DND-41 (cell line): ENCODE data around the gene CACNA1I.
A peak's percentile ranks its signal among the peaks of the same experiment; 100 is the strongest.

Experiments used
- ATAC-seq: fragments of 200-7000 bp; cut with Tn5 transposase; 3 replicates; pipeline ENCODE4 v1.9.1; 2021; ENCODE audit warnings: low read depth; ENCODE audit not compliant: insufficient read depth
- DNase-seq: peaks from one replicate; pipeline ENCODE4 v3.0.0-alpha.2; 2020
- H2AFZ ChIP-seq: 2 replicates; pipeline ENCODE4 v1.6.0; 2012; ENCODE audit warnings: low read depth, low read length
- H3K27ac ChIP-seq: 2 replicates; pipeline ENCODE4 v1.5.1; 2012; ENCODE audit warnings: low read length, inconsistent platforms
- H3K27me3 ChIP-seq: fragments of 200-600 bp; sonication (generic); 2 replicates; pipeline ENCODE4 v1.6.0; 2012; ENCODE audit warnings: low read length, mild to moderate bottlenecking, inconsistent platforms; ENCODE audit not compliant: insufficient read depth, poor library complexity
- H3K36me3 ChIP-seq: 2 replicates; pipeline ENCODE4 v1.5.1; 2012; ENCODE audit warnings: low read length, inconsistent platforms; ENCODE audit not compliant: insufficient read depth
- H3K4me1 ChIP-seq: 2 replicates; pipeline ENCODE4 v1.5.1; 2012; ENCODE audit warnings: mild to moderate bottlenecking, low read length; ENCODE audit not compliant: insufficient read depth
- H3K4me2 ChIP-seq: 2 replicates; pipeline ENCODE4 v1.6.0; 2012; ENCODE audit warnings: mild to moderate bottlenecking, moderate library complexity, low read length, inconsistent platforms; ENCODE audit not compliant: insufficient read depth
- H3K4me3 ChIP-seq, 2 experiments: fragments of 200-600 bp in 1 of 2; shearing (Covaris generic) in 1 of 2; 2 replicates each; pipeline ENCODE4 v1.5.1; 2012 to 2016; ENCODE audit warnings: inconsistent platforms in 2 of 2, low read length in 2 of 2, mild to moderate bottlenecking in 2 of 2, low read depth in 1 of 2, moderate library complexity in 1 of 2
- H3K79me2 ChIP-seq: 2 replicates; pipeline ENCODE4 v1.6.0; 2012; ENCODE audit warnings: low read length, inconsistent platforms; ENCODE audit not compliant: insufficient read depth
- H3K9ac ChIP-seq: 2 replicates; pipeline ENCODE4 v1.6.0; 2012; ENCODE audit warnings: low read depth, mild to moderate bottlenecking, inconsistent platforms, low read length, moderate library complexity
- H3K9me3 ChIP-seq: 2 replicates; pipeline ENCODE4 v1.5.1; 2012; ENCODE audit warnings: low read length, moderate library complexity, mild to moderate bottlenecking, inconsistent platforms; ENCODE audit not compliant: insufficient read depth, severe bottlenecking
- H4K20me1 ChIP-seq: 2 replicates; pipeline ENCODE4 v1.6.0; 2012; ENCODE audit warnings: low read length; ENCODE audit not compliant: insufficient read depth
- CTCF ChIP-seq: IDR thresholded peaks from 2 replicates; pipeline ENCODE4 v1.5.1; 2012; ENCODE audit warnings: borderline replicate concordance, low read length, moderate library complexity, mild to moderate bottlenecking; ENCODE audit not compliant: poor library complexity, severe bottlenecking; ENCODE audit errors: extremely low read depth
- EZH2 ChIP-seq: IDR thresholded peaks from 3 replicates; pipeline ENCODE4 v1.6.1; 2012; ENCODE audit warnings: borderline replicate concordance, low read depth, mild to moderate bottlenecking, moderate library complexity, low read length, inconsistent platforms; ENCODE audit not compliant: severe bottlenecking

The CACNA1I gene

GRCh38 chr22:39714321-39714720 is 143.8 kb downstream of the CACNA1I start:
- no peaks in the 10 kb centered on the region for H3K79me2 ChIP-seq
- ATAC-seq = 0 out of 3 replicates have a peak, but pooled peaks have one; percentile 14
- no peaks in the 10 kb centered on the region for H3K9me3 ChIP-seq
- no peak for DNase-seq
- H3K27ac ChIP-seq = no peak overlapping the region
- no peaks in the 10 kb centered on the region for H3K27me3 ChIP-seq
- H2AFZ ChIP-seq = no peak overlapping the region
- no peak overlapping the region for H3K9ac ChIP-seq
- H3K36me3 ChIP-seq = no peaks in the 10 kb centered on the region
- no peaks in the 10 kb centered on the region for H4K20me1 ChIP-seq
- H3K4me3 ChIP-seq = no peak overlapping the region
- no peaks in the 10 kb centered on the region for H3K4me1 ChIP-seq
- TF ChIP-seq EZH2 = no peak
- no peak for TF ChIP-seq CTCF
- H3K4me2 ChIP-seq = no peak overlapping the region

GRCh38 chr22:39715778-39716495 is 145.4 kb downstream of the CACNA1I start:
- Histone ChIP-seq H3K9ac (no peak overlapping the region), H2AFZ (no peak overlapping the region), H3K4me1 (no peaks in the 10 kb centered on the region), H3K4me2 (no peak overlapping the region), H3K4me3 (no peak overlapping the region), H3K9me3 (no peaks in the 10 kb centered on the region), H4K20me1 (no peaks in the 10 kb centered on the region), H3K27me3 (no peaks in the 10 kb centered on the region), H3K36me3 (no peaks in the 10 kb centered on the region), H3K27ac (no peak overlapping the region), H3K79me2 (no peaks in the 10 kb centered on the region)
- DNase-seq (no peak), ATAC-seq (no peak)
- TF ChIP-seq EZH2 = no peak
- TF ChIP-seq CTCF = no peak

- Histone ChIP-seq H3K4me3 (no peak overlapping the region), H3K27ac (no peak overlapping the region), H3K4me1 (no peaks in the 10 kb centered on the region), H2AFZ (no peak overlapping the region), H3K9ac (no peak overlapping the region), H3K27me3 (no peaks in the 10 kb centered on the region), H3K79me2 (no peaks in the 10 kb centered on the region), H4K20me1 (no peaks in the 10 kb centered on the region), H3K36me3 (no peaks in the 10 kb centered on the region), H3K4me2 (no peak overlapping the region), H3K9me3 (no peaks in the 10 kb centered on the region)
- DNase-seq (no peak), ATAC-seq (no peak)
- no peak for TF ChIP-seq EZH2
- no peak for TF ChIP-seq CTCF
These were observed 146.0 kb downstream of the CACNA1I start for GRCh38 chr22:39716534-39716933.

- Histone ChIP-seq H3K79me2 (no peaks in the 10 kb centered on the region), H2AFZ (no peak overlapping the region), H3K9me3 (no peaks in the 10 kb centered on the region), H3K4me2 (no peak overlapping the region), H3K36me3 (no peaks in the 10 kb centered on the region), H3K27ac (no peak overlapping the region), H3K4me3 (no peak overlapping the region), H3K4me1 (no peaks in the 10 kb centered on the region), H3K9ac (no peak overlapping the region), H3K27me3 (no peaks in the 10 kb centered on the region), H4K20me1 (no peaks in the 10 kb centered on the region)
- TF ChIP-seq EZH2 (no peak), CTCF (no peak)
- DNase-seq (no peak), ATAC-seq (no peak)
These were observed 146.5 kb downstream of the CACNA1I start for GRCh38 chr22:39717099-39717498.
